ENCODE data around the gene PKDCC.

DNA sequence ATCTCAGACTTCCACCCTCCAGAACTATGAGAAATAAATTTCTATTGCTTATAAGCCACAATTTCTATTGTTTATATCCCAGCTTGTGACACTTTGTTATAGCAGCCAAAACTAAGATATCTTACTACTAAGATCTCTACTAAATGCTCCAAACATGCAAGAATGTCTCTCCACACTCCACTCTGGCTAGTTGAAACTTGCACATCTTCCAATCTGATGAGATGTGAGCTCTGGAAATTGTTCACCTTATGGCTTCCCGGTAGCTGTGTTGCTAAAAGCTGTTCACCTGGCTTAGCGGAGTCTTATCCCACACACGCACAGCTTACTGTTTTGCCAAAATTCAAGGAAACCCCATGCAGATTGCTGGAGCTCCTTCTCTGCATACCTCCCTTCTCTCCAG is 43.9 kb downstream of the PKDCC start:
- TF ChIP-seq, protein P1, sequence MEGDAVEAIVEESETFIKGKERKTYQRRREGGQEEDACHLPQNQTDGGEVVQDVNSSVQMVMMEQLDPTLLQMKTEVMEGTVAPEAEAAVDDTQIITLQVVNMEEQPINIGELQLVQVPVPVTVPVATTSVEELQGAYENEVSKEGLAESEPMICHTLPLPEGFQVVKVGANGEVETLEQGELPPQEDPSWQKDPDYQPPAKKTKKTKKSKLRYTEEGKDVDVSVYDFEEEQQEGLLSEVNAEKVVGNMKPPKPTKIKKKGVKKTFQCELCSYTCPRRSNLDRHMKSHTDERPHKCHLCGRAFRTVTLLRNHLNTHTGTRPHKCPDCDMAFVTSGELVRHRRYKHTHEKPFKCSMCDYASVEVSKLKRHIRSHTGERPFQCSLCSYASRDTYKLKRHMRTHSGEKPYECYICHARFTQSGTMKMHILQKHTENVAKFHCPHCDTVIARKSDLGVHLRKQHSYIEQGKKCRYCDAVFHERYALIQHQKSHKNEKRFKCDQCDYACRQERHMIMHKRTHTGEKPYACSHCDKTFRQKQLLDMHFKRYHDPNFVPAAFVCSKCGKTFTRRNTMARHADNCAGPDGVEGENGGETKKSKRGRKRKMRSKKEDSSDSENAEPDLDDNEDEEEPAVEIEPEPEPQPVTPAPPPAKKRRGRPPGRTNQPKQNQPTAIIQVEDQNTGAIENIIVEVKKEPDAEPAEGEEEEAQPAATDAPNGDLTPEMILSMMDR (IDR thresholded peaks at IDR 0.05), result no peak
- no peak for TF ChIP-seq POLR2A (IDR thresholded peaks at IDR 0.05)

Measured in right lobe of liver (tissue), 4 donors.